ENCODE measurements around the gene SLC22A16.

DNA sequence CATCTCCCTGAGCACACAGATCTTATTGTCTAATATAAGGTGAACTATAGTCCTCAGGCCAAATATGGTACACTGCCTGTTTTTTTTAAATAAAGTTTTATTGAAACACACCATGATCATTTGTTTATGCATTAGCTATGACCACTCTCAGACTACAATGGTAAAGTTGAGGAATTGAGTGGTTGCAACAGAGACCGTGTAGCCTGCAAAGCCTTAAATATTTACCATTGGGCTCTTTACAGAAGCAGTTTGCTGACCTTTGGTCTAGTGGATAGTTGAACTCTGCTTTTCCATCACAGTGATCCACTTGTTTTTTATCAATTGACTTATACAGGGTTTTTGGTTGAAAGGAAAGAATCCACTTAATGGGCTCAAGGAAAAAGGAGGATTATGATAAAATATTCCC lies 91.0 kb downstream of the SLC22A16 start:
- TF ChIP-seq, protein P1, sequence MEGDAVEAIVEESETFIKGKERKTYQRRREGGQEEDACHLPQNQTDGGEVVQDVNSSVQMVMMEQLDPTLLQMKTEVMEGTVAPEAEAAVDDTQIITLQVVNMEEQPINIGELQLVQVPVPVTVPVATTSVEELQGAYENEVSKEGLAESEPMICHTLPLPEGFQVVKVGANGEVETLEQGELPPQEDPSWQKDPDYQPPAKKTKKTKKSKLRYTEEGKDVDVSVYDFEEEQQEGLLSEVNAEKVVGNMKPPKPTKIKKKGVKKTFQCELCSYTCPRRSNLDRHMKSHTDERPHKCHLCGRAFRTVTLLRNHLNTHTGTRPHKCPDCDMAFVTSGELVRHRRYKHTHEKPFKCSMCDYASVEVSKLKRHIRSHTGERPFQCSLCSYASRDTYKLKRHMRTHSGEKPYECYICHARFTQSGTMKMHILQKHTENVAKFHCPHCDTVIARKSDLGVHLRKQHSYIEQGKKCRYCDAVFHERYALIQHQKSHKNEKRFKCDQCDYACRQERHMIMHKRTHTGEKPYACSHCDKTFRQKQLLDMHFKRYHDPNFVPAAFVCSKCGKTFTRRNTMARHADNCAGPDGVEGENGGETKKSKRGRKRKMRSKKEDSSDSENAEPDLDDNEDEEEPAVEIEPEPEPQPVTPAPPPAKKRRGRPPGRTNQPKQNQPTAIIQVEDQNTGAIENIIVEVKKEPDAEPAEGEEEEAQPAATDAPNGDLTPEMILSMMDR (IDR thresholded peaks at IDR 0.05; ENCODE audit: extremely low read depth in 1 of 2, insufficient read depth in 1 of 2, low read depth in 1 of 2, low read length in 2 of 2) = no peak
- TF ChIP-seq POLR2A (IDR thresholded peaks at IDR 0.05; ENCODE audit: low read depth, low read length) (no peak), POLR2AphosphoS5 (IDR thresholded peaks at IDR 0.05; ENCODE audit: insufficient read depth, low read depth, low read length) (no peak)
- TF ChIP-seq, protein P2, sequence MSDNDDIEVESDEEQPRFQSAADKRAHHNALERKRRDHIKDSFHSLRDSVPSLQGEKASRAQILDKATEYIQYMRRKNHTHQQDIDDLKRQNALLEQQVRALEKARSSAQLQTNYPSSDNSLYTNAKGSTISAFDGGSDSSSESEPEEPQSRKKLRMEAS (IDR thresholded peaks at IDR 0.05; ENCODE audit: insufficient read depth, insufficient read length) = no peak
